Karpas-422 (cell line): ENCODE measurements around the gene NGFR. TPM values are rescaled to one million over a fixed set of nuclear protein-coding genes. Genes with fewer than 3 reads are reported as not detected.

ENCODE experiments used
- DNase-seq: peaks from one replicate; pipeline ENCODE4 v3.0.0-alpha.2; 2015
- H2AFZ ChIP-seq: fragments of 200-600 bp; sonication (generic); 2 replicates; pipeline ENCODE4 v1.6.1; 2014; ENCODE audit warnings: antibody characterized with exemption, low read length, mixed read lengths
- H3K27ac ChIP-seq: fragments of 200-600 bp; sonication (generic); 2 replicates; pipeline ENCODE4 v1.5.1; 2014; ENCODE audit warnings: mild to moderate bottlenecking, low read length, moderate library complexity
- H3K27me3 ChIP-seq: fragments of 200-600 bp; sonication (generic); 2 replicates; pipeline ENCODE4 v1.6.1; 2014; ENCODE audit warnings: low read length, mixed read lengths
- H3K36me3 ChIP-seq: fragments of 200-600 bp; sonication (generic); 2 replicates; pipeline ENCODE4 v1.6.1; 2014; ENCODE audit warnings: low read length, mixed read lengths; ENCODE audit not compliant: insufficient read depth
- H3K4me1 ChIP-seq: fragments of 200-600 bp; sonication (generic); 2 replicates; pipeline ENCODE4 v1.6.1; 2014; ENCODE audit warnings: mild to moderate bottlenecking, low read length, mixed read lengths
- H3K4me2 ChIP-seq: fragments of 200-600 bp; sonication (generic); 2 replicates; pipeline ENCODE4 v1.6.1; 2014; ENCODE audit warnings: low read length, low read depth, mild to moderate bottlenecking; ENCODE audit not compliant: poor library complexity, severe bottlenecking
- H3K4me3 ChIP-seq: fragments of 200-600 bp; sonication (generic); 2 replicates; pipeline ENCODE4 v1.5.1; 2014; ENCODE audit warnings: mild to moderate bottlenecking, antibody characterized with exemption, low read length, mixed read lengths
- H3K79me2 ChIP-seq: fragments of 200-600 bp; sonication (generic); 2 replicates; pipeline ENCODE4 v1.6.1; 2014; ENCODE audit warnings: mild to moderate bottlenecking, low read length, mixed read lengths
- H3K9ac ChIP-seq: fragments of 200-600 bp; sonication (generic); 2 replicates; pipeline ENCODE4 v1.6.0; 2014; ENCODE audit warnings: low read length
- H3K9me2 ChIP-seq: fragments of 200-600 bp; sonication (generic), shearing (Covaris generic); replicated peaks from 2 replicates; pipeline ENCODE4 v1.6.0; 2014; ENCODE audit warnings: mild to moderate bottlenecking, low read length, moderate library complexity; ENCODE audit not compliant: insufficient read depth
- H3K9me3 ChIP-seq: fragments of 300-700, 200-600 bp; sonication (generic); 2 replicates; pipeline ENCODE4 v1.6.1; 2014; ENCODE audit warnings: low read length, mixed read lengths
- H4K20me1 ChIP-seq: fragments of 200-600 bp; sonication (generic); 2 replicates; pipeline ENCODE4 v1.6.1; 2014; ENCODE audit warnings: mild to moderate bottlenecking, antibody characterized with exemption, low read length, low read depth; ENCODE audit not compliant: insufficient read depth
- total RNA-seq: library from RNA; depleted of rRNA; stranded (reverse); fragments of >200 nt; shearing (Covaris generic); gene quantifications from 2 replicates; pipeline ENCODE4 v1.2.3, GENCODE V29; 2014; ENCODE audit warnings: low replicate concordance

NGFR gene
- total RNA-seq, 1 experiment from 2014 or later: 0.07 TPM

- Histone ChIP-seq H3K9me3 (no peaks in the 10 kb centered on the region), H3K27me3 (no peaks in the 10 kb centered on the region), H3K36me3 (no peaks in the 10 kb centered on the region), H4K20me1 (no peaks in the 10 kb centered on the region), H3K4me3 (no peak overlapping the region), H3K79me2 (no peaks in the 10 kb centered on the region), H3K4me2 (no peak overlapping the region), H3K9me2 (no peaks in the 10 kb centered on the region), H2AFZ (no peak overlapping the region), H3K4me1 (no peaks in the 10 kb centered on the region), H3K27ac (no peak overlapping the region), H3K9ac (no peak overlapping the region)
- no peak for DNase-seq
Observed at GRCh38 chr17:49487183-49487582, 7.9 kb upstream of the NGFR start.

- Histone ChIP-seq H3K4me1 (no peaks in the 10 kb centered on the region), H3K79me2 (no peaks in the 10 kb centered on the region), H3K9me2 (no peaks in the 10 kb centered on the region), H4K20me1 (no peaks in the 10 kb centered on the region), H3K27ac (no peak overlapping the region), H3K36me3 (no peaks in the 10 kb centered on the region), H3K9ac (no peak overlapping the region), H3K27me3 (no peaks in the 10 kb centered on the region), H3K4me3 (no peak overlapping the region), H3K4me2 (no peak overlapping the region), H2AFZ (no peak overlapping the region), H3K9me3 (no peaks in the 10 kb centered on the region)
- DNase-seq: no peak
Observed at GRCh38 chr17:49488612-49489011, 6.5 kb upstream of the NGFR start.

DNA sequence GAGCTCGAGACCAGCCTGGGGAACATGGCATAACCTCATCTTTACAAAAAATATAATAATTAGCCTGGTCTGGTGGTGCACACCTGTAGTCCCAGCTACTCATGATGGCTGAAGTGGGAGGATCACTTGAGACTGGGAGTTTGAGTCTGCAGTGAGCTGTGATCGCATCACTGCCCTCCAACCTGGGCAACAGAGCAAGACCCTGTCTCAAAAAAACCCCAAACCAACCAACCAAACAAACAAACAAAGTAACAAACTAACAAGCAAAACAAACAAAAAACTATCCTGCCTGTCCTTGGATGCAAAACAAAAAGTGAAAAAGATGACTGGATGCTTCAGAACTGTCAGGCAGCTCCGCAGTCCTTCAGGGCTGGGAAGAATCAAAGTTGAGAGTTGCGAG lies 5.7 kb upstream of the NGFR start:
- DNase-seq: no peak
- H3K4me3 ChIP-seq: no peak overlapping the region
- no peaks in the 10 kb centered on the region for H3K36me3 ChIP-seq
- no peak overlapping the region for H3K4me2 ChIP-seq
- peaks cover under 1% of the 10 kb centered on the region for H3K4me1 ChIP-seq
- H3K9me3 ChIP-seq: no peaks in the 10 kb centered on the region
- no peak overlapping the region for H3K9ac ChIP-seq
- H4K20me1 ChIP-seq: no peaks in the 10 kb centered on the region
- no peak overlapping the region for H3K27ac ChIP-seq
- H3K27me3 ChIP-seq: no peaks in the 10 kb centered on the region
- H3K9me2 ChIP-seq: no peaks in the 10 kb centered on the region
- no peaks in the 10 kb centered on the region for H3K79me2 ChIP-seq
- no peak overlapping the region for H2AFZ ChIP-seq

DNA sequence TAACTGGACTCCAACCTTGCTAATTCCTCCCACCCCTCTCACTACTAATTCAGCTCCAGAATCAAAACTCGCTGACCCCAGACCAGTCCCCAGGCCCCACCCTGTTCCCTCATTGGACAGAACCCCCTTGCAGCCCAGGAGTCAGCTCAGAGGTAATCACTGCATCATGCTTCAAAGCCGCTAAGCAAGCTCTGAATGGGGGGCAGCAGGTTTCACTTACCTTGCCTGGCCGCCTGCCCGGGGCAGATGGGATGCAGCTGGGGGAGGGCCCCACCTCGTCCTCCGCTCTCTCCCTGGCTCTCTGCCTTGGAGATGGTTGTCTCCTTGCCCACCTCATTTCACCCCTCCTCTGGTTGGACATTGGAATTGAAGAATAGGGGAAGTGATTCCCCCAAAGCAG lies 4.8 kb upstream of the NGFR start:
- Histone ChIP-seq H3K4me3 (no peak overlapping the region), H3K27me3 (no peaks in the 10 kb centered on the region), H3K4me1 (peaks cover 8% of the 10 kb centered on the region), H4K20me1 (no peaks in the 10 kb centered on the region), H3K9ac (no peak overlapping the region), H3K9me3 (no peaks in the 10 kb centered on the region), H3K36me3 (no peaks in the 10 kb centered on the region), H2AFZ (no peak overlapping the region), H3K27ac (no peak overlapping the region), H3K4me2 (no peak overlapping the region), H3K79me2 (no peaks in the 10 kb centered on the region), H3K9me2 (no peaks in the 10 kb centered on the region)
- DNase-seq: no peak

DNA sequence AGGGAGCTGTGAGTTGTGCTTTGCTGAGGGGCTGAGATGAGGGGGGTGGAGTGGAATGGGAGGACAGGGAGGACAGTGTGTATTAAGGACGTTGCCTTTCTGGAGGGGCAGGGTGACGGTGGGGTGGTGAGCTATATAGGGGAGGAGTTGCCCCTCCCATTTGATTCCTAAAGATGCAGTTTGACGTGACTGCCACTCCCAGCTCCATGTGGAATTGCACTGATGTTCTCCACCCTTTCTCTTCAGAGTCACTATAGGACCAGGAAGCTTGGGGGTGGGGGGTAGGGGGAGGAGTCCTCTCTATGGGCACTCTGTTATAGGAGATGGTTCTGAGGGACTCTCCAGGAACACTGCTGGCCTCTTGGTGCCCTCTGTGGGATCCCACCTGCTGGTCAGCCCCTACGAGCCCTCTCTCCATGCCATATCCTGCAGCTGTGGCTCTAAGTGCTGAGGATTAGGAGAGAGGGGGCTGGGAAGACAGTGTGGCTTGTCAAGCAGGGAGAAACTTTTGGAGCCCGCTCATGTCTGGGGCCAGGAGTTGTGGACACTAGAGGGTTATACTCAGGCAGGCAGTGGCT lies 3.8 kb upstream of the NGFR start:
- H3K4me3 ChIP-seq: no peak overlapping the region
- no peaks in the 10 kb centered on the region for H4K20me1 ChIP-seq
- H3K36me3 ChIP-seq: no peaks in the 10 kb centered on the region
- no peak overlapping the region for H3K4me2 ChIP-seq
- H3K9me3 ChIP-seq: no peaks in the 10 kb centered on the region
- H2AFZ ChIP-seq: no peak overlapping the region
- no peaks in the 10 kb centered on the region for H3K79me2 ChIP-seq
- H3K27me3 ChIP-seq: no peaks in the 10 kb centered on the region
- no peak overlapping the region for H3K9ac ChIP-seq
- no peaks in the 10 kb centered on the region for H3K9me2 ChIP-seq
- H3K4me1 ChIP-seq: peaks cover 18% of the 10 kb centered on the region
- no peak overlapping the region for H3K27ac ChIP-seq
- no peak for DNase-seq

- Histone ChIP-seq H3K4me1 (peaks cover 19% of the 10 kb centered on the region), H3K27ac (no peak overlapping the region), H3K27me3 (no peaks in the 10 kb centered on the region), H3K36me3 (no peaks in the 10 kb centered on the region), H3K79me2 (no peaks in the 10 kb centered on the region), H3K9ac (peak overlapping the region; percentile 52), H3K9me2 (no peaks in the 10 kb centered on the region), H4K20me1 (no peaks in the 10 kb centered on the region), H3K4me3 (peak overlapping the region; percentile 50; the same call in 1 of the 2 replicates), H2AFZ (peak overlapping the region; percentile 81; the same call in 1 of the 2 replicates), H3K9me3 (no peaks in the 10 kb centered on the region), H3K4me2 (peak overlapping the region; percentile 64)
- DNase-seq: no peak
Observed at GRCh38 chr17:49494399-49494985, 601 bp upstream of the NGFR start.

DNA sequence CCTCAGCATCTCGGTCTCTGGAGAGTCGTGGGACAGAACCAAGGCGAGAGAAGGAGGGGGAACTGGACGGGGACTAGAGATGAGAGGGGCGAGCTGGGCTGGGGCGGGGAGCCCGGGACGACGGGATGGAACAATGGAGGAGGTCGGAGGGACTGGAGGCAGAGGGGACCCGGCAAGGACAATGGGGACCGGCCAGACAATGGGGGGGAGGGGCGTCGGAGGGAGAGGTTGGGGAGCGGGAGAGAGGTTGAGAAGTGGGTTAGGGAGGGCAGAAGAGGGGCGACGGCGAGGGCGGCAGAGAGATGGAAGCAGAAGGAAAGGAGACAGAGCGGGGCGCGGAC lies 719 bp downstream of the NGFR start:
- H3K4me3 ChIP-seq: peak overlapping the region; percentile 68
- no peaks in the 10 kb centered on the region for H3K79me2 ChIP-seq
- H3K9ac ChIP-seq: peak overlapping the region; percentile 65
- H3K9me3 ChIP-seq: no peaks in the 10 kb centered on the region
- no peaks in the 10 kb centered on the region for H4K20me1 ChIP-seq
- peaks cover 19% of the 10 kb centered on the region for H3K4me1 ChIP-seq
- H3K4me2 ChIP-seq: peak overlapping the region; percentile 72
- no peak overlapping the region for H3K27ac ChIP-seq
- H3K9me2 ChIP-seq: no peaks in the 10 kb centered on the region
- no peaks in the 10 kb centered on the region for H3K27me3 ChIP-seq
- no peaks in the 10 kb centered on the region for H3K36me3 ChIP-seq
- DNase-seq: no peak
- peak overlapping the region; percentile 82; the same call in 1 of the 2 replicates for H2AFZ ChIP-seq

GRCh38 chr17:49496183-49496866 lies 1.2 kb downstream of the NGFR start:
- Histone ChIP-seq H3K27ac (no peak overlapping the region), H3K36me3 (no peaks in the 10 kb centered on the region), H2AFZ (no peak overlapping the region), H3K27me3 (no peaks in the 10 kb centered on the region), H3K4me2 (peak overlapping the region; percentile 72), H3K9ac (no peak overlapping the region), H3K9me3 (no peaks in the 10 kb centered on the region), H3K4me1 (peaks cover 19% of the 10 kb centered on the region), H3K4me3 (peak overlapping the region; percentile 68; the same call in 1 of the 2 replicates), H3K9me2 (no peaks in the 10 kb centered on the region), H4K20me1 (no peaks in the 10 kb centered on the region), H3K79me2 (no peaks in the 10 kb centered on the region)
- peak; percentile 84 for DNase-seq
